ENCODE results near the gene PCGF1. TPM values are rescaled to one million over a fixed set of nuclear protein-coding genes. Genes with fewer than 3 reads are reported as not detected.

PCGF1 gene
- total and polyA plus RNA-seq, 2 of the 8 experiments (the other 6 are each of a cell fraction or from before 2014, with no cell fraction given), result 10.0 to 23.7 TPM

GRCh38 chr2:74507145-74507925 lies at the start of gene PCGF1 (continued):
- TF ChIP-seq, protein P1, sequence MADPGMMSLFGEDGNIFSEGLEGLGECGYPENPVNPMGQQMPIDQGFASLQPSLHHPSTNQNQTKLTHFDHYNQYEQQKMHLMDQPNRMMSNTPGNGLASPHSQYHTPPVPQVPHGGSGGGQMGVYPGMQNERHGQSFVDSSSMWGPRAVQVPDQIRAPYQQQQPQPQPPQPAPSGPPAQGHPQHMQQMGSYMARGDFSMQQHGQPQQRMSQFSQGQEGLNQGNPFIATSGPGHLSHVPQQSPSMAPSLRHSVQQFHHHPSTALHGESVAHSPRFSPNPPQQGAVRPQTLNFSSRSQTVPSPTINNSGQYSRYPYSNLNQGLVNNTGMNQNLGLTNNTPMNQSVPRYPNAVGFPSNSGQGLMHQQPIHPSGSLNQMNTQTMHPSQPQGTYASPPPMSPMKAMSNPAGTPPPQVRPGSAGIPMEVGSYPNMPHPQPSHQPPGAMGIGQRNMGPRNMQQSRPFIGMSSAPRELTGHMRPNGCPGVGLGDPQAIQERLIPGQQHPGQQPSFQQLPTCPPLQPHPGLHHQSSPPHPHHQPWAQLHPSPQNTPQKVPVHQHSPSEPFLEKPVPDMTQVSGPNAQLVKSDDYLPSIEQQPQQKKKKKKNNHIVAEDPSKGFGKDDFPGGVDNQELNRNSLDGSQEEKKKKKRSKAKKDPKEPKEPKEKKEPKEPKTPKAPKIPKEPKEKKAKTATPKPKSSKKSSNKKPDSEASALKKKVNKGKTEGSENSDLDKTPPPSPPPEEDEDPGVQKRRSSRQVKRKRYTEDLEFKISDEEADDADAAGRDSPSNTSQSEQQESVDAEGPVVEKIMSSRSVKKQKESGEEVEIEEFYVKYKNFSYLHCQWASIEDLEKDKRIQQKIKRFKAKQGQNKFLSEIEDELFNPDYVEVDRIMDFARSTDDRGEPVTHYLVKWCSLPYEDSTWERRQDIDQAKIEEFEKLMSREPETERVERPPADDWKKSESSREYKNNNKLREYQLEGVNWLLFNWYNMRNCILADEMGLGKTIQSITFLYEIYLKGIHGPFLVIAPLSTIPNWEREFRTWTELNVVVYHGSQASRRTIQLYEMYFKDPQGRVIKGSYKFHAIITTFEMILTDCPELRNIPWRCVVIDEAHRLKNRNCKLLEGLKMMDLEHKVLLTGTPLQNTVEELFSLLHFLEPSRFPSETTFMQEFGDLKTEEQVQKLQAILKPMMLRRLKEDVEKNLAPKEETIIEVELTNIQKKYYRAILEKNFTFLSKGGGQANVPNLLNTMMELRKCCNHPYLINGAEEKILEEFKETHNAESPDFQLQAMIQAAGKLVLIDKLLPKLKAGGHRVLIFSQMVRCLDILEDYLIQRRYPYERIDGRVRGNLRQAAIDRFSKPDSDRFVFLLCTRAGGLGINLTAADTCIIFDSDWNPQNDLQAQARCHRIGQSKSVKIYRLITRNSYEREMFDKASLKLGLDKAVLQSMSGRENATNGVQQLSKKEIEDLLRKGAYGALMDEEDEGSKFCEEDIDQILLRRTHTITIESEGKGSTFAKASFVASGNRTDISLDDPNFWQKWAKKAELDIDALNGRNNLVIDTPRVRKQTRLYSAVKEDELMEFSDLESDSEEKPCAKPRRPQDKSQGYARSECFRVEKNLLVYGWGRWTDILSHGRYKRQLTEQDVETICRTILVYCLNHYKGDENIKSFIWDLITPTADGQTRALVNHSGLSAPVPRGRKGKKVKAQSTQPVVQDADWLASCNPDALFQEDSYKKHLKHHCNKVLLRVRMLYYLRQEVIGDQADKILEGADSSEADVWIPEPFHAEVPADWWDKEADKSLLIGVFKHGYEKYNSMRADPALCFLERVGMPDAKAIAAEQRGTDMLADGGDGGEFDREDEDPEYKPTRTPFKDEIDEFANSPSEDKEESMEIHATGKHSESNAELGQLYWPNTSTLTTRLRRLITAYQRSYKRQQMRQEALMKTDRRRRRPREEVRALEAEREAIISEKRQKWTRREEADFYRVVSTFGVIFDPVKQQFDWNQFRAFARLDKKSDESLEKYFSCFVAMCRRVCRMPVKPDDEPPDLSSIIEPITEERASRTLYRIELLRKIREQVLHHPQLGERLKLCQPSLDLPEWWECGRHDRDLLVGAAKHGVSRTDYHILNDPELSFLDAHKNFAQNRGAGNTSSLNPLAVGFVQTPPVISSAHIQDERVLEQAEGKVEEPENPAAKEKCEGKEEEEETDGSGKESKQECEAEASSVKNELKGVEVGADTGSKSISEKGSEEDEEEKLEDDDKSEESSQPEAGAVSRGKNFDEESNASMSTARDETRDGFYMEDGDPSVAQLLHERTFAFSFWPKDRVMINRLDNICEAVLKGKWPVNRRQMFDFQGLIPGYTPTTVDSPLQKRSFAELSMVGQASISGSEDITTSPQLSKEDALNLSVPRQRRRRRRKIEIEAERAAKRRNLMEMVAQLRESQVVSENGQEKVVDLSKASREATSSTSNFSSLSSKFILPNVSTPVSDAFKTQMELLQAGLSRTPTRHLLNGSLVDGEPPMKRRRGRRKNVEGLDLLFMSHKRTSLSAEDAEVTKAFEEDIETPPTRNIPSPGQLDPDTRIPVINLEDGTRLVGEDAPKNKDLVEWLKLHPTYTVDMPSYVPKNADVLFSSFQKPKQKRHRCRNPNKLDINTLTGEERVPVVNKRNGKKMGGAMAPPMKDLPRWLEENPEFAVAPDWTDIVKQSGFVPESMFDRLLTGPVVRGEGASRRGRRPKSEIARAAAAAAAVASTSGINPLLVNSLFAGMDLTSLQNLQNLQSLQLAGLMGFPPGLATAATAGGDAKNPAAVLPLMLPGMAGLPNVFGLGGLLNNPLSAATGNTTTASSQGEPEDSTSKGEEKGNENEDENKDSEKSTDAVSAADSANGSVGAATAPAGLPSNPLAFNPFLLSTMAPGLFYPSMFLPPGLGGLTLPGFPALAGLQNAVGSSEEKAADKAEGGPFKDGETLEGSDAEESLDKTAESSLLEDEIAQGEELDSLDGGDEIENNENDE (IDR thresholded peaks at IDR 0.05; ENCODE audit: insufficient replicate concordance, low read length), result no peak
- TF ChIP-seq JUN (IDR thresholded peaks at IDR 0.05; ENCODE audit: low read depth, low read length), result no peak
- no peak for TF ChIP-seq CBX5 (IDR thresholded peaks at IDR 0.05; ENCODE audit: low read depth, low read length)
- TF ChIP-seq CEBPB (IDR thresholded peaks at IDR 0.05; ENCODE audit: low read depth, low read length), result peak; percentile 59
- no peak for TF ChIP-seq RFX5 (IDR thresholded peaks at IDR 0.05; ENCODE audit: borderline replicate concordance, low read depth, low read length)
- no peak for TF ChIP-seq BCL11A (IDR thresholded peaks at IDR 0.05; ENCODE audit: low read depth in 2 of 2, low read length in 2 of 2)
- TF ChIP-seq POLR2AphosphoS5 (IDR thresholded peaks at IDR 0.05; ENCODE audit: low read depth, low read length), result 0 out of 2 replicates have a peak, but pooled peaks have one; percentile 52
- no peak for TF ChIP-seq EP300 (IDR thresholded peaks at IDR 0.05; ENCODE audit: borderline replicate concordance in 1 of 2, low read depth in 2 of 2, low read length in 2 of 2)
- no peak for TF ChIP-seq CHD2 (IDR thresholded peaks at IDR 0.05; ENCODE audit: low read length)
